Ishikawa (cell line): Measurements from ENCODE around the gene BACH2.

Source experiments
- CEBPB ChIP-seq: IDR thresholded peaks from 2 replicates; pipeline ENCODE4 v1.6.1; 2012
- CREB1 ChIP-seq: IDR thresholded peaks from 2 replicates; pipeline ENCODE4 v1.6.1; 2012; ENCODE audit warnings: low read depth
- EGR1 ChIP-seq: IDR thresholded peaks from 2 replicates; pipeline ENCODE4 v1.6.1; 2012
- EP300 ChIP-seq: IDR thresholded peaks from 2 replicates; pipeline ENCODE4 v1.6.1; 2012; ENCODE audit warnings: borderline replicate concordance
- FOXM1 ChIP-seq: IDR thresholded peaks from 2 replicates; pipeline ENCODE4 v1.6.1; 2012; ENCODE audit warnings: low read depth, borderline replicate concordance
- MAX ChIP-seq: IDR thresholded peaks from 2 replicates; pipeline ENCODE4 v1.6.1; 2012
- NFIC ChIP-seq: IDR thresholded peaks from 2 replicates; pipeline ENCODE4 v1.6.1; 2012
- RAD21 ChIP-seq: IDR thresholded peaks from 2 replicates; pipeline ENCODE4 v1.6.1; 2012; ENCODE audit warnings: low read depth
- REST ChIP-seq: IDR thresholded peaks from 2 replicates; pipeline ENCODE4 v1.6.1; 2012; ENCODE audit warnings: low read depth, mild to moderate bottlenecking
- TAF1 ChIP-seq: IDR thresholded peaks from 2 replicates; pipeline ENCODE4 v1.6.1; 2012; ENCODE audit warnings: low read depth, mild to moderate bottlenecking
- TCF12 ChIP-seq: IDR thresholded peaks from 2 replicates; pipeline ENCODE4 v1.6.1; 2012; ENCODE audit warnings: low read depth
- TEAD4 ChIP-seq: IDR thresholded peaks from 2 replicates; pipeline ENCODE4 v1.6.1; 2012
- YY1 ChIP-seq: IDR thresholded peaks from 2 replicates; pipeline ENCODE4 v1.6.1; 2012; ENCODE audit warnings: low read depth
- ZBTB7A ChIP-seq: IDR thresholded peaks from 2 replicates; pipeline ENCODE4 v1.6.1; 2012; ENCODE audit warnings: low read depth
- TF ChIP-seq, protein P1 (sequence below): IDR thresholded peaks from 2 replicates; pipeline ENCODE4 v1.6.1; 2012

Gene BACH2

GRCh38 chr6:90183587-90184333 lies 112.9 kb downstream of the BACH2 start:
- TF ChIP-seq CREB1 (no peak), TEAD4 (no peak), FOXM1 (no peak), REST (no peak), NFIC (no peak), EGR1 (no peak), CEBPB (no peak), TAF1 (no peak), RAD21 (no peak), MAX (no peak), ZBTB7A (no peak), YY1 (no peak), TCF12 (no peak), EP300 (no peak)
- TF ChIP-seq, protein P1, sequence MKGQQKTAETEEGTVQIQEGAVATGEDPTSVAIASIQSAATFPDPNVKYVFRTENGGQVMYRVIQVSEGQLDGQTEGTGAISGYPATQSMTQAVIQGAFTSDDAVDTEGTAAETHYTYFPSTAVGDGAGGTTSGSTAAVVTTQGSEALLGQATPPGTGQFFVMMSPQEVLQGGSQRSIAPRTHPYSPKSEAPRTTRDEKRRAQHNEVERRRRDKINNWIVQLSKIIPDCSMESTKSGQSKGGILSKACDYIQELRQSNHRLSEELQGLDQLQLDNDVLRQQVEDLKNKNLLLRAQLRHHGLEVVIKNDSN: no peak

GRCh38 chr6:90180526-90180925 lies 116.1 kb downstream of the BACH2 start:
- no peak for TF ChIP-seq CEBPB
- no peak for TF ChIP-seq YY1
- no peak for TF ChIP-seq FOXM1
- no peak for TF ChIP-seq RAD21
- no peak for TF ChIP-seq REST
- TF ChIP-seq CREB1: no peak
- TF ChIP-seq TEAD4: no peak
- no peak for TF ChIP-seq ZBTB7A
- no peak for TF ChIP-seq EGR1
- no peak for TF ChIP-seq NFIC
- no peak for TF ChIP-seq EP300
- no peak for TF ChIP-seq TCF12
- TF ChIP-seq, protein P1: no peak
- no peak for TF ChIP-seq MAX
- no peak for TF ChIP-seq TAF1

DNA sequence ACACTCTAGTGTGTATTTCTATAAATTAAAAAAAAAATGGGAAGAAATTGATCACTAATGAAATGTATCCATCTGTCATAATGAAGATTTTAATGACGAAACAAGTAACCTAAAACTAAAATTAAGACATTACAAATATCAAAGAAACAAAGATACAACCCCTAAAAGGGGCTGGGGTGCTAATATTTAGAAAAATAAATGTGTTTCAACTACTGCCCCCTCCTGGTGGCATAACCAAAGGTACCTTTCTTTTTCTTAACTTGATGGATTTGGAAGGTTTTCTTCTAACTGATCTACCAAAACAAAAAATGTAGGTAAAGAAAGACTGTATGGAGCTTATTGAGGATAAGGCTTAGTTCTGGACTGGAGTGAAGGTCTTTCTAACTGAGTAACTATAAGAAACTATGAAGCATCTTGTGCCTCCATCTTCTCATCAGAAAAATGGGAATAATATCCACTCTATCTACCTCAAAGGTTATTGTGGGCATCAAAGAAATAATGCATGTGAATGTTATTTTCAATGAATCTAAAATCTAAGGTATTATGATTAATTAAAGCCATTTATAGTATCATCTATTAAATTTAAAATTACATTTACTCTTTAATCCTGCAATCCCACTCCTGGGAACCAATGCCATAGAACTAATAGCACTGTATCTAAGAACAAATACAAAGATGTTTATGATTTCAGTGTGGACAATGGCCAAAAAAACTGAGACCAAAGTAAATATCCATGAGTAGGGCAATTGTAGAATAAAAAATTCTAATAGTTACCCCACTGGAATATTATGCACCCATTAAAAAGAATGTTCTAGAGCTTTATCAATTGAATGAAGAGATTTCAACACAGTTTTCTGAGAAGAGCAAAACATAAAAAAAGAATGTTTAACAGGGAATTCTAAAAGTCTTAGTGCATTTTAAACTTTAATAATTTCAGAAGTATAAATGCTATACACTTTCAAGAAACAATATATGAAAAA lies 117.2 kb downstream of the BACH2 start:
- TF ChIP-seq MAX: no peak
- TF ChIP-seq RAD21: peak; percentile 31; the same call in 1 of the 2 replicates

GRCh38 chr6:90178384-90178855 lies 118.2 kb downstream of the BACH2 start:
- TF ChIP-seq FOXM1 (no peak), NFIC (no peak), EGR1 (no peak), ZBTB7A (no peak), MAX (no peak)
